ENCODE measurements around the gene ZFHX3.

GRCh38 chr16:72807245-72807644 lies 240.7 kb downstream of the ZFHX3 start:
- TF ChIP-seq TRIM28 (IDR thresholded peaks at IDR 0.05) (no peak), ZNF197 (CRISPR knock-in tag; IDR thresholded peaks at IDR 0.05; ENCODE audit: low read depth) (no peak)

Measured in K562 (cell line).